Loucy (cell line): ENCODE results near the gene LMBR1.

ENCODE experiments used
- H2AFZ ChIP-seq: fragments of 200-600 bp; sonication (generic); 2 replicates; pipeline ENCODE4 v1.6.0; 2016; ENCODE audit warnings: antibody characterized with exemption, mild to moderate bottlenecking, low read length, moderate library complexity
- H3F3A ChIP-seq: fragments of 200-600 bp; 2 replicates; pipeline ENCODE4 v1.6.0; 2016; ENCODE audit warnings: antibody characterized with exemption, low read depth, mild to moderate bottlenecking
- H3K27me3 ChIP-seq: fragments of 200-600 bp; sonication (generic); 2 replicates; pipeline ENCODE4 v1.6.1; 2014; ENCODE audit warnings: low read length, mild to moderate bottlenecking; ENCODE audit not compliant: insufficient read depth, poor library complexity, severe bottlenecking
- H3K36me3 ChIP-seq: fragments of 200-600 bp; sonication (generic); 2 replicates; pipeline ENCODE4 v1.6.1; 2016; ENCODE audit warnings: low read length; ENCODE audit not compliant: insufficient read depth
- H3K4me1 ChIP-seq: fragments of 200-600 bp; sonication (generic); 2 replicates; pipeline ENCODE4 v1.5.1; 2014; ENCODE audit warnings: low read length, mild to moderate bottlenecking; ENCODE audit not compliant: insufficient read depth, poor library complexity, severe bottlenecking
- H3K4me2 ChIP-seq: fragments of 200-600 bp; sonication (generic); 2 replicates; pipeline ENCODE4 v1.6.0; 2014; ENCODE audit warnings: antibody characterized with exemption, low read length, low read depth, mild to moderate bottlenecking; ENCODE audit not compliant: poor library complexity, severe bottlenecking
- H3K4me3 ChIP-seq: fragments of 200-600 bp; sonication (generic); 2 replicates; pipeline ENCODE4 v1.5.1; 2014; ENCODE audit warnings: low read length, mild to moderate bottlenecking, mixed read lengths; ENCODE audit not compliant: poor library complexity, severe bottlenecking
- H3K79me2 ChIP-seq: fragments of 200-600 bp; sonication (generic); 2 replicates; pipeline ENCODE4 v1.6.1; 2014; ENCODE audit warnings: low read length; ENCODE audit not compliant: insufficient read depth
- H3K9ac ChIP-seq: fragments of 200-600 bp; sonication (generic); 2 replicates; pipeline ENCODE4 v1.6.0; 2014; ENCODE audit warnings: mild to moderate bottlenecking, low read depth, low read length, moderate library complexity; ENCODE audit not compliant: poor library complexity, severe bottlenecking
- H3K9me2 ChIP-seq: fragments of 200-600 bp; sonication (generic); replicated peaks from 2 replicates; pipeline ENCODE4 v1.6.1; 2016; ENCODE audit warnings: low read depth, low read length, mixed read lengths
- H3K9me3 ChIP-seq: fragments of 200-600 bp; sonication (generic); 2 replicates; pipeline ENCODE4 v1.6.1; 2014; ENCODE audit warnings: mild to moderate bottlenecking, antibody characterized with exemption, low read length, low read depth; ENCODE audit not compliant: insufficient read depth
- H4K20me1 ChIP-seq: fragments of 200-600 bp; sonication (generic); 2 replicates; pipeline ENCODE4 v1.6.0; 2014; ENCODE audit warnings: antibody characterized with exemption, low read length, mild to moderate bottlenecking; ENCODE audit not compliant: insufficient read depth, poor library complexity, severe bottlenecking
- CTCF ChIP-seq: fragments of 200-600 bp; sonication (generic); conservative IDR thresholded peaks from 2 replicates; pipeline ENCODE4 v1.5.1; 2014; ENCODE audit warnings: mild to moderate bottlenecking, antibody characterized with exemption, low read length
- EZH2phosphoT487 ChIP-seq: fragments of 200-600 bp; IDR thresholded peaks from 2 replicates; pipeline ENCODE4 v1.6.1; 2018; ENCODE audit warnings: antibody characterized with exemption, mild to moderate bottlenecking, moderate library complexity, borderline replicate concordance

The LMBR1 gene

DNA sequence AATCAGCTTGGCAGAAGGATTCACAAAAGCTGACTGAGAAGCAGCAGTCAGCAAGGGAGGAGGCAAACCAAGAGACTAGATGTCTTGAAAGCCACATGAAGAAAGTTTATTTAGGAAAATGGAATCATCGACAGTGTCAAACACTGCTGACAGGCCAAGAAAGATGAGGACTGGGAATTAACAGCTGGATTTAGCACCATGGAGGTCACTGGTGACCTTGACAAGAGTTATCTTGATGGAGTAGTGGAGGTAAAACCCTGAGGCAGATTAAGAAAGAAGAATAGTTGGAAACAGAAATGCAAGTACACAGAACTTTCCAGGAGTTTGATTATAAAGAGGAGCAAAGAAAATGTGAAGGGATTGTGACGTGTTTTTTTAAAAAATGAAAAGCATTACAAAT, 51.5 kb downstream of the LMBR1 start:
- H3K4me3 ChIP-seq = no peak overlapping the region
- H4K20me1 ChIP-seq = peaks cover 19% of the 10 kb centered on the region

GRCh38 chr7:156840134-156840533, 52.8 kb downstream of the LMBR1 start:
- Histone ChIP-seq H3K4me3 (no peak overlapping the region), H3K9me2 (no peaks in the 10 kb centered on the region), H3K79me2 (peaks cover 53% of the 10 kb centered on the region), H3K4me2 (no peak overlapping the region), H3K36me3 (peaks cover 15% of the 10 kb centered on the region; the same call in 1 of the 2 replicates), H2AFZ (no peak overlapping the region), H4K20me1 (peaks cover 14% of the 10 kb centered on the region), H3K9ac (no peak overlapping the region), H3K4me1 (no peaks in the 10 kb centered on the region), H3F3A (no peaks in the 10 kb centered on the region), H3K9me3 (no peaks in the 10 kb centered on the region), H3K27me3 (no peaks in the 10 kb centered on the region)
- TF ChIP-seq CTCF (no peak), EZH2phosphoT487 (no peak)

More for the DNA sequence above, 51.5 kb downstream of the LMBR1 start:
- Histone ChIP-seq H3K9me3 (no peaks in the 10 kb centered on the region), H2AFZ (no peak overlapping the region), H3K9ac (no peak overlapping the region), H3K4me1 (no peaks in the 10 kb centered on the region), H3K27me3 (no peaks in the 10 kb centered on the region), H3K9me2 (no peaks in the 10 kb centered on the region), H3K79me2 (peaks cover 62% of the 10 kb centered on the region), H3K36me3 (peaks cover 6% of the 10 kb centered on the region; the same call in 1 of the 2 replicates), H3F3A (no peaks in the 10 kb centered on the region), H3K4me2 (no peak overlapping the region)
- TF ChIP-seq EZH2phosphoT487 (no peak), CTCF (no peak)

DNA sequence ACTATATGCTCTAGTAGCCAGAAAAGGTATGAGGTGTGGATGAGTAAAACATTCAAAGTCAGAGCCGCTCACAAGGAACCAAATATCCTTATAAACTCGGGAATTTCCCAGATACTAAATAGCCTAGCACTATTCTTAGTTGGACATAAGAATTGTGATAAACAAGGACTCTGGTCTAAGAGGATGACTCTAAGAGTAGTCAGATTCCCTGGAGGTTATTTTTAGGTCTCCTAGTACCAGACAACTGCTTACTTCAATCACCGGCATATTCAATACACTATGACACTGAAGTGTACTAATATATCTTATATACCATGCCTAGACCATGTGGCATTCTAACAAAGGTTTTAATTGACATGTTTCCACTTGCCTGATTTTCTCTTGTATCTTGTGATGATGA, 56.5 kb downstream of the LMBR1 start:
- Histone ChIP-seq H3K36me3 (peaks cover 42% of the 10 kb centered on the region; the same call in 1 of the 2 replicates), H3K9me2 (no peaks in the 10 kb centered on the region), H2AFZ (no peak overlapping the region), H3K9ac (no peak overlapping the region), H4K20me1 (no peaks in the 10 kb centered on the region), H3K4me2 (no peak overlapping the region), H3K9me3 (no peaks in the 10 kb centered on the region), H3K4me1 (no peaks in the 10 kb centered on the region), H3K27me3 (no peaks in the 10 kb centered on the region), H3F3A (no peaks in the 10 kb centered on the region), H3K4me3 (no peak overlapping the region), H3K79me2 (peaks cover 22% of the 10 kb centered on the region)
- TF ChIP-seq CTCF = no peak
- TF ChIP-seq EZH2phosphoT487 = no peak
